HepG2 (cell line): Measurements from ENCODE around the gene DPP7. TPM values are rescaled to one million over a fixed set of nuclear protein-coding genes. Genes with fewer than 3 reads are reported as not detected.

Experiments
- ATF3 ChIP-seq: sonication (generic); formaldehyde crosslinking; IDR thresholded peaks from 2 replicates; pipeline ENCODE4 v1.4.0; 2020; ENCODE audit warnings: missing genetic modification reagents
- GPBP1L1 ChIP-seq: sonication (generic); formaldehyde crosslinking; IDR thresholded peaks from 2 replicates; pipeline ENCODE4 v1.5.0; 2020; ENCODE audit warnings: mild to moderate bottlenecking, missing genetic modification reagents
- NAIF1 ChIP-seq: sonication (generic); formaldehyde crosslinking; IDR thresholded peaks from 2 replicates; pipeline ENCODE4 v1.5.0; 2020; ENCODE audit warnings: mild to moderate bottlenecking, missing genetic modification reagents, borderline replicate concordance
- NFYC ChIP-seq: IDR thresholded peaks from 2 replicates; pipeline ENCODE4 v1.6.1; 2016; ENCODE audit warnings: missing genetic modification reagents, missing compliant biosample characterization
- PHF5A ChIP-seq: IDR thresholded peaks from one replicate; pipeline ENCODE4 v1.6.1; 2018; ENCODE audit warnings: low read depth, missing genetic modification reagents; ENCODE audit not compliant: unreplicated experiment
- RAD21 ChIP-seq: fragments of 450-650 bp; formaldehyde crosslinking; IDR thresholded peaks from 2 replicates; pipeline ENCODE4 v1.5.0; 2020; ENCODE audit warnings: mild to moderate bottlenecking
- RBM39 ChIP-seq: fragments of 200-400 bp; formaldehyde crosslinking; IDR thresholded peaks from one replicate; pipeline ENCODE4 v1.6.1; 2018; ENCODE audit warnings: antibody characterized with exemption, mild to moderate bottlenecking, low read depth, low read length; ENCODE audit not compliant: poor library complexity, severe bottlenecking
- ZBTB10 ChIP-seq: sonication (generic); formaldehyde crosslinking; IDR thresholded peaks from 2 replicates; pipeline ENCODE4 v1.4.0; 2020; ENCODE audit warnings: missing genetic modification reagents, borderline replicate concordance
- ZBTB39 ChIP-seq: sonication (generic); formaldehyde crosslinking; IDR thresholded peaks from 2 replicates; pipeline ENCODE4 v1.5.0; 2020; ENCODE audit warnings: missing genetic modification reagents
- ZBTB43 ChIP-seq: sonication (generic); formaldehyde crosslinking; conservative IDR thresholded peaks from 2 replicates; pipeline ENCODE4 v1.4.0; 2020; ENCODE audit warnings: missing genetic modification reagents
- ZFP62 ChIP-seq: sonication (generic); formaldehyde crosslinking; IDR thresholded peaks from 2 replicates; pipeline ENCODE4 v1.4.0; 2020; ENCODE audit warnings: missing genetic modification reagents
- ZNF138 ChIP-seq: sonication (generic); formaldehyde crosslinking; IDR thresholded peaks from 2 replicates; pipeline ENCODE4 v1.5.0; 2020; ENCODE audit warnings: mild to moderate bottlenecking, low read depth, missing genetic modification reagents
- ZNF234 ChIP-seq: sonication (generic); formaldehyde crosslinking; conservative IDR thresholded peaks from 2 replicates; pipeline ENCODE4 v1.5.1; 2020; ENCODE audit warnings: mild to moderate bottlenecking, missing genetic modification reagents
- ZNF30 ChIP-seq: sonication (generic); formaldehyde crosslinking; IDR thresholded peaks from 2 replicates; pipeline ENCODE4 v1.5.0; 2020; ENCODE audit warnings: mild to moderate bottlenecking, missing genetic modification reagents
- ZNF556 ChIP-seq: sonication (generic); formaldehyde crosslinking; IDR thresholded peaks from 2 replicates; pipeline ENCODE4 v1.4.0; 2020; ENCODE audit warnings: mild to moderate bottlenecking, missing genetic modification reagents, borderline replicate concordance
- ZNF687 ChIP-seq: sonication (generic); formaldehyde crosslinking; IDR thresholded peaks from 2 replicates; pipeline ENCODE4 v1.5.1; 2020; ENCODE audit warnings: mild to moderate bottlenecking, missing genetic modification reagents, moderate library complexity
- polyA plus RNA-seq, 8 experiments: library from polyadenylated mRNA; depleted of rRNA in 3 of 8; stranded (reverse) in 7 of 8; unstranded in 1 of 8; fragments of >200 nt; fragmentation: Illumina TruSeq in 4 of 8; extraction: Trizol in 4 of 8; gene quantifications; 2 replicates each; pipeline versions ENCODE4 v1.2.1 to v1.2.3, GENCODE V29; 2011 to 2016; ENCODE audit warnings: low read depth in 4 of 8, missing spikeins in 1 of 8, mixed read lengths in 1 of 8; ENCODE audit not compliant: insufficient read depth in 1 of 8
- total RNA-seq, 5 experiments: library from RNA; depleted of rRNA; stranded (reverse); fragments of >200 nt; fragmentation: Illumina TruSeq; extraction: Trizol; gene quantifications; 2 replicates each; pipeline ENCODE4 v1.2.3, GENCODE V29; 2016; ENCODE audit warnings: low read depth in 1 of 5

DPP7 gene
- total and polyA plus RNA-seq, 2 of the 13 experiments (the other 11 are each of a cell fraction or from before 2014, with no cell fraction given): 1.2 to 4.5 TPM

- TF ChIP-seq ZBTB10 (CRISPR knock-in tag) (no peak), RBM39 (no peak), ZNF556 (CRISPR knock-in tag) (no peak), ZNF30 (no peak), RAD21 (no peak), ZFP62 (CRISPR knock-in tag) (no peak), ZBTB39 (CRISPR knock-in tag) (0 out of 2 replicates have a peak, but pooled peaks have one; percentile 10), ZBTB43 (no peak), ZNF138 (CRISPR knock-in tag) (no peak), NAIF1 (CRISPR knock-in tag) (no peak), PHF5A (CRISPR knock-in tag) (no peak), ATF3 (CRISPR knock-in tag) (no peak), GPBP1L1 (CRISPR knock-in tag) (no peak), NFYC (CRISPR knock-in tag) (no peak), ZNF234 (no peak), ZNF687 (CRISPR knock-in tag) (peak; percentile 68)
Measured at GRCh38 chr9:137117269-137117731, 2.8 kb upstream of the DPP7 start (continued).
